MM.1S (cell line): ENCODE measurements around the gene PRR15.

Experiments
- DNase-seq: peaks from one replicate; pipeline ENCODE4 v3.0.0-alpha.2; 2015
- H2AFZ ChIP-seq: fragments of 300-600 bp; sonication (generic); 2 replicates; pipeline ENCODE4 v1.6.0; 2016; ENCODE audit warnings: antibody characterized with exemption, low read length
- H3F3A ChIP-seq: fragments of 300-600 bp; sonication (generic); 2 replicates; pipeline ENCODE4 v1.6.1; 2016; ENCODE audit warnings: mild to moderate bottlenecking, antibody characterized with exemption, low read length, moderate library complexity, mixed read lengths; ENCODE audit not compliant: insufficient read depth
- H3K27ac ChIP-seq: fragments of 300-600 bp; sonication (generic); 2 replicates; pipeline ENCODE4 v1.5.1; 2016; ENCODE audit warnings: mild to moderate bottlenecking, low read length
- H3K27me3 ChIP-seq: fragments of 300-600 bp; sonication (generic); replicated peaks from 2 replicates; pipeline ENCODE4 v1.6.0; 2016; ENCODE audit warnings: low read length; ENCODE audit not compliant: insufficient read depth
- H3K36me3 ChIP-seq: fragments of 300-600 bp; sonication (generic); replicated peaks from 2 replicates; pipeline ENCODE4 v1.6.1; 2016; ENCODE audit warnings: mild to moderate bottlenecking, low read length, mixed read lengths; ENCODE audit not compliant: insufficient read depth
- H3K4me1 ChIP-seq: fragments of 300-600 bp; sonication (generic); 2 replicates; pipeline ENCODE4 v1.6.1; 2016; ENCODE audit warnings: low read length, mixed read lengths
- H3K4me2 ChIP-seq: fragments of 300-600 bp; sonication (generic); 2 replicates; pipeline ENCODE4 v1.6.0; 2016; ENCODE audit warnings: low read depth, low read length
- H3K4me3 ChIP-seq: fragments of 300-600 bp; sonication (generic); 2 replicates; pipeline ENCODE4 v1.5.1; 2016; ENCODE audit warnings: low read length, mixed read lengths
- H3K79me2 ChIP-seq: fragments of 300-600 bp; sonication (generic); 2 replicates; pipeline ENCODE4 v1.6.1; 2016; ENCODE audit warnings: mixed run types, low read length, mixed read lengths
- H3K9ac ChIP-seq: fragments of 300-600 bp; sonication (generic); 2 replicates; pipeline ENCODE4 v1.6.1; 2016; ENCODE audit warnings: low read length, mixed read lengths
- H3K9me2 ChIP-seq: fragments of 300-600 bp; sonication (generic); replicated peaks from 2 replicates; pipeline ENCODE4 v1.6.1; 2016; ENCODE audit warnings: mild to moderate bottlenecking, low read length, mixed read lengths; ENCODE audit not compliant: insufficient read depth
- H3K9me3 ChIP-seq: fragments of 300-600 bp; sonication (generic); replicated peaks from 2 replicates; pipeline ENCODE4 v1.6.1; 2016; ENCODE audit warnings: mild to moderate bottlenecking, low read length, mixed read lengths; ENCODE audit not compliant: insufficient read depth
- H4K20me1 ChIP-seq: fragments of 300-600 bp; sonication (generic); 2 replicates; pipeline ENCODE4 v1.6.1; 2016; ENCODE audit warnings: mild to moderate bottlenecking, low read length, moderate library complexity, mixed read lengths; ENCODE audit not compliant: insufficient read depth
- CTCF ChIP-seq: fragments of 300-600 bp; sonication (generic); IDR thresholded peaks from 2 replicates; pipeline ENCODE4 v1.5.1; 2016; ENCODE audit warnings: antibody characterized with exemption, low read length, mixed read lengths
- EZH2 ChIP-seq: fragments of 300-600 bp; sonication (generic); optimal IDR thresholded peaks from 2 replicates; pipeline ENCODE3; 2017; ENCODE audit warnings: low read depth, mild to moderate bottlenecking, antibody characterized with exemption, low read length, mixed read lengths
- EZH2phosphoT487 ChIP-seq: fragments of 300-600 bp; sonication (generic); IDR thresholded peaks from 2 replicates; pipeline ENCODE4 v1.6.1; 2018; ENCODE audit warnings: antibody characterized with exemption, low read length

The PRR15 gene

GRCh38 chr7:29598613-29599012, 35.0 kb downstream of the PRR15 start:
- H3K27ac ChIP-seq = no peak overlapping the region
- H3K9ac ChIP-seq = no peak overlapping the region
- no peak overlapping the region for H3K4me2 ChIP-seq
- H3K27me3 ChIP-seq = no peaks in the 10 kb centered on the region
- H4K20me1 ChIP-seq = no peaks in the 10 kb centered on the region
- H3K4me3 ChIP-seq = no peak overlapping the region
- H3K9me2 ChIP-seq = no peaks in the 10 kb centered on the region
- no peaks in the 10 kb centered on the region for H3K79me2 ChIP-seq
- no peak overlapping the region for H2AFZ ChIP-seq
- H3K36me3 ChIP-seq = no peaks in the 10 kb centered on the region
- no peak for DNase-seq
- H3K4me1 ChIP-seq = no peaks in the 10 kb centered on the region
- no peaks in the 10 kb centered on the region for H3F3A ChIP-seq
- no peaks in the 10 kb centered on the region for H3K9me3 ChIP-seq
- no peak for TF ChIP-seq EZH2
- TF ChIP-seq CTCF = no peak
- no peak for TF ChIP-seq EZH2phosphoT487

DNA sequence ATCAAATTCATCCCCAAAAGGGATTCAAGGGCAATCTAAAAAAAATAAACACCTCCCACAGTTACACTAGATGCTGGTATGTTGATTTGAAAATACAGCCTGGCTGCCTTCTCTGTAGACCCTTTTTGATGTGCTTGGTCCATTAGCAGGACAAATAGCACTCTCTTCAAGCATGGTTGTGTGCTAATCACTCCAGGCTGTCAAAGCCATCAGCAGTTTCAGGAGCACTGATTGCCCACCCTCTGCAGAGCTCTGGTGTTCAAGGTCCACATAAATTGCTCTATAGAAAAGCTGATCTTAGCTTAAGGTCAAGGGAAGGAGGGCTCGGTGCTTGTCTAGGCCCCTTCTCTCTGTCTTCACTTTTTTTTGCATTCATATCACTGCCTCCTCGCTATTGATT, 35.4 kb downstream of the PRR15 start:
- Histone ChIP-seq H3K79me2 (no peaks in the 10 kb centered on the region), H3K4me3 (no peak overlapping the region), H3K4me1 (no peaks in the 10 kb centered on the region), H3K9ac (no peak overlapping the region), H2AFZ (no peak overlapping the region), H3K27ac (no peak overlapping the region), H4K20me1 (no peaks in the 10 kb centered on the region), H3K9me2 (no peaks in the 10 kb centered on the region), H3K27me3 (no peaks in the 10 kb centered on the region), H3K4me2 (no peak overlapping the region), H3K36me3 (no peaks in the 10 kb centered on the region), H3F3A (no peaks in the 10 kb centered on the region), H3K9me3 (no peaks in the 10 kb centered on the region)
- TF ChIP-seq EZH2phosphoT487 (no peak), CTCF (no peak), EZH2 (no peak)
- no peak for DNase-seq

DNA sequence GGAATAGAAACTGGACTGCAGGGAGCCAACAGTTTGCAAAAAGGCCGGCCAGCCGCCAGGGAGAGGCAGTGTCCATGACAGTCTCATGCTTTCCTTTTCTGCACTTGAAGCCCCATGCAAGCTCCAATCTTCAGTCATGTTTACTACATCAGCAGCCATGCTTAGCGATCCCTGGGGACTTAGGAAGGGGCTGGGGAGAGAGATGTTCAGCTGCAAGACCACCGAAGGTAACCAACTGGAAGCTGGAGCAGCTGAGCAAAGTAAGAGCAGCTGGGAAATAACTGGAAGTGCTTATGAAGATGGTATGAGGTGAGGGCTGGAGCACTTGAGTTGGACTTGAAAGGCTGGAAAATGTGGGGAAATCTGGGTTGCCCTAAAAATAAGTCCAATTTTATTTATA, 37.0 kb downstream of the PRR15 start:
- Histone ChIP-seq H3K79me2 (no peaks in the 10 kb centered on the region), H2AFZ (no peak overlapping the region), H3K4me3 (no peak overlapping the region), H3K27ac (no peak overlapping the region), H3K9me2 (no peaks in the 10 kb centered on the region), H3K36me3 (no peaks in the 10 kb centered on the region), H3K27me3 (no peaks in the 10 kb centered on the region), H3K9me3 (no peaks in the 10 kb centered on the region), H3K4me2 (no peak overlapping the region), H3K9ac (no peak overlapping the region), H3F3A (no peaks in the 10 kb centered on the region), H4K20me1 (no peaks in the 10 kb centered on the region), H3K4me1 (no peaks in the 10 kb centered on the region)
- TF ChIP-seq EZH2 = no peak
- TF ChIP-seq CTCF = no peak
- TF ChIP-seq EZH2phosphoT487 = no peak
- DNase-seq = no peak
